IPS-NIHi7 (cell line): ENCODE results near the gene FOLR2.
A peak's percentile ranks its signal among the peaks of the same experiment; 100 is the strongest.
"Not testable (repeated sequence)": the region's sequence is repeated elsewhere in the genome, so short reads cannot be mapped to it uniquely, and the experiment has no call there.

Experiments
- DNase-seq: peaks from one replicate; pipeline ENCODE4 v3.0.0; 2012; ENCODE audit warnings: mixed read lengths; ENCODE audit errors: extremely low spot score

The FOLR2 gene

GRCh38 chr11:72216638-72217037 lies at the start of gene FOLR2:
FOLR2 (plus strand) TSS chr11:72216794; CDS start chr11:72218585, 1,791 bp downstream.
- DNase-seq: peak; percentile 2

- DNase-seq: not testable (repeated sequence)
These were observed 47.5 kb upstream of the FOLR2 start for GRCh38 chr11:72169046-72169555.

- DNase-seq: not testable (repeated sequence)
These were observed 46.8 kb upstream of the FOLR2 start for GRCh38 chr11:72169754-72170153.

DNA sequence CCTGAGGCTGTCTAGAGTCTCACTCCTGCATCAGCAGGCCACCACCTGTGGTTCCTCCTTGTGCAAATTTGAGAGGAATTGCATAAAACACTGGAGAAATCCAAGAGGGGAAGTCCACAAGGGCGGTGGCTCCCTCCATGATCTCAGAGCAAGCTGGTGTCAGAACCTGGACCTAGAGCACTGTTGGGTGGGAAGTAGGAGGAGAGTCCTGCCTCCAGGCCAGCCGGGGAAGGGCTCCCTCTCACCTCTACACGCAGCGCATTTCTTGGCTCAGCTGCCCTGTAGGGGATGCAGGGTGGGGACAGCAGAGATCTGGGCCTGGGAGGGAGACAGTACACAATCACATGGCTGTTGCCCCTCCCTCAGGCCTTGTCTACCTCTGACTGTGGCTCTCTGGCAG lies 44.6 kb upstream of the FOLR2 start:
- DNase-seq: not testable (repeated sequence)

- DNase-seq: no peak
These were observed 43.3 kb upstream of the FOLR2 start for GRCh38 chr11:72173291-72173690.

DNA sequence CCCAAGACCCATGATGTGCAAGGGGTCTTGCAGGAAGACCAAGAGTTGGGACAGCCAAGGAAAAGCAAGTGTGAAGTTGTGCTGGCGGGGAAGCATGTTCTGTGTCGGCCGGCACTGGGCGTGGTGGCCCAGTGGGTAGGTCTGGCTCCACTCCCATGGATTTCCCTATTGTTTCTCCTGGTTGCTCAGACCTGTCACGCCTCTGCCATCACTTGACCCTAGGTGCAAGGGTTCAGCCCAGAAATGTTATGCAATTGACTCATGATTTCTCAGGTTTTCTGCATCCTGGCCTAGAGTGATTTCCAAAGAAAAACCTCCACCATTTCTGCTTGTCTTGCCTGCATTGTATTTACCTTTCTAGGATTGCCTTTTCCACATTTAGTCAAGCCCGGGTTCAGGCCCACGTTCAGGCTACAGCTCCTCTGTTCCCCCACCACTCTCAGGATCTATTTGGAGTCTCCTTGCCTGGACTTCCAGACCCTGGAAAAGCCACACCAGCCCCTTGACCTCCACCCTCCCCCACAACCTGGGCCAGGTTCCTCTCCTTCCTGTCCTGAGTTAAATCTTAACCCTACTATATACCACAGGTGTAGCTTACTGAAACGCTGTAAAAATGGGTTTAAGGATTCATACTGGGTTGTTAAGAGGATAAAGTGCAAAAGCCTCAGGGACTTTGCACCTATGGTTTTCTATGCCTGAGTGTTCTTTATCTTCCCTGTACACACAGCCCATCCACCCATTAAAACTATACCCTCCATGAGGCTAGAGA lies 42.1 kb upstream of the FOLR2 start:
- DNase-seq: no peak

- no peak for DNase-seq
These were observed 38.9 kb upstream of the FOLR2 start for GRCh38 chr11:72177656-72178055.

GRCh38 chr11:72179049-72179803 lies 37.4 kb upstream of the FOLR2 start:
- DNase-seq: no peak

DNA sequence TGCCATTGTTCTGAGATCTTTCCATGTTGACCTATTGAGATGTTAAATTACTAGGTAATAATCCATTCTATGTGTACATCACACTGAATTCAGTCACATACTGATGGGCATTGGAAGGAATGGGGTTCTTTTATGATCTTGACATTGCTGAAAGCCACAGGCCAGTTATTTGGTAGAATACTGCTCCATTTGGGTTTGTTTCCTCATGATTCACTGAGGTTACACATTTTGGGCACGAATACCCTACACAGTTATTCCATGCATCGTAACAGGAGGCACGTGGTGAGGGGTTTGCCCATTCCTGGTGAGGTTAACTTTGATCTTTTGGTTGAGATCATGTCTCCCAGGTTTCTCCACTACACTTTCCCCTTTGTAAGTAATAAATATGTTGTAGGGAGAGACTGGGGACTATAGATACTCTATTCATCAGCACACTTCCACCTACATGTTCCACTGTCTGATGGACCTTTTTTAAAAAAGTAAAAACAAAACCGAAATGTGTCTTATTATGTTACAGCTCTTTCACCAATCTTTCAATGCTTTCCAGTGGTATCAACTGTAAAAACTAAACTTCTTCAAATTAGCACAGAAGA lies 36.7 kb upstream of the FOLR2 start:
- no peak for DNase-seq

DNA sequence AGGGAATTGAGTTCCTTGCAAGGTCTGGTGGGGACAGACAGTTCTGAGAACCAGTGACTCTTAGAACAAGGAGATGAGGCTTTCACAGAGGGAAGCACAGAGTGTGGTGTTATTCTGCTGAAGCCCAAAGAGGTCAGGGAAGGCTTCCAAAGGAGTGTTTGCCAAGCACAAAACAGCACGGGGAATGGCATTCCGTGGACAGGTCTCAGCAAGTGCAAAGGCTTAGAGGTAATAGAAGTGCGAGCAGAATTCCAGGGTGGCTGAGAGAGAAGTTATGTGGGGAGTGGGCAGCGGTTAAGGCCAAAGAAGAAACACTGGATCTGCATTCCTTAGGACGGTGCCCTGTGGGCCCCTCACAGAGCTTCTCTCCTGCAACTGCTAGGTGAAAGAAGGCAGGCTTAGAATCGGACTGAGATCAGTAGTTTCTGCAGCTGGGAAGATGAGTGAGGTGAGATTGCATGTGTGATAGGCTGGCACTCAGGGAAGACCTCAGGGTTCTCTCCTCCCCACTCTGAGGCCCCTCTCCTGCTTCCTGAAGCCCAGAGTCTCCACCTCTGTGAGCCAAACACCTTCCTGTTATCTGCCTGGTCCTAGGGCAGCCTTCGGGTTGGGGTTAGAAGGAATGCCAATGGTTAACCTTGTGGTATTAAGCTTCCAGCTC lies 35.6 kb upstream of the FOLR2 start:
- not testable (repeated sequence) for DNase-seq

GRCh38 chr11:72181553-72181958 lies 35.0 kb upstream of the FOLR2 start:
- peak; percentile 50 for DNase-seq

GRCh38 chr11:72188267-72188666 lies 28.3 kb upstream of the FOLR2 start:
- DNase-seq: no peak

DNA sequence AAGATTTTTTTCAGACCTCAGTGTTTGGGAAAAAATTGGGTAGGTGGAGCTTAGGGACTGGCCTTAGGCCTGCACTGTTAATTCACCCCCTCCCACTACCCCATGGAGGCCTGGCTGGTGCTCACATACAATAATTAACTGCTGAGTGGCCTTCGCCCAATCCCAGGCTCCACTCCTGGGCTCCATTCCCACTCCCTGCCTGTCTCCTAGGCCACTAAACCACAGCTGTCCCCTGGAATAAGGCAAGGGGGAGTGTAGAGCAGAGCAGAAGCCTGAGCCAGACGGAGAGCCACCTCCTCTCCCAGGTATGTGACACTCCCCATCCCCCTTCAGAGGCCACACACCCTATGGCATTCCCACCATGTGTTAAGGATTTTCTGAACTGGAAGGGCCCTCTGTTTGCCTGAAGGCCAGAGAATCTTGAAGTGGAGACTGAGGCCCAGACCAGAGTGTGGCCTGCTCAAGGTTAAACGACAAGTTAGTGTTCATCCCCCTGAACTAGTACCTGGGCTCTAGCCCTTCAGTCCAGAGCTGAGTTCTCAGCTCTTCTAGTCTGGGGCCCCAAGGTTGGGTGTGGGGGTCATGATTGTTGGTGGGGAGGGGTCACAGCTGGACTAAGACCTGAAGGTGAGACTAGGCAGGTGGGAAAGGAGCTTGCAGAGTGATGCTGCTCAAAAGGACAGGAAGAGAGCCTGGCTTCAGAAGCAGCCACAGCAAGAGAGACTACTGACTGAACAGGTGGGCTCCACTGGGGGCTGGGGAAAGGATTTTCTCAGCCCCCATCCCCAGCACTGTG lies 26.9 kb upstream of the FOLR2 start:
- DNase-seq: peak; percentile 69

- DNase-seq: no peak
These were observed 25.9 kb upstream of the FOLR2 start for GRCh38 chr11:72190631-72191071.

DNA sequence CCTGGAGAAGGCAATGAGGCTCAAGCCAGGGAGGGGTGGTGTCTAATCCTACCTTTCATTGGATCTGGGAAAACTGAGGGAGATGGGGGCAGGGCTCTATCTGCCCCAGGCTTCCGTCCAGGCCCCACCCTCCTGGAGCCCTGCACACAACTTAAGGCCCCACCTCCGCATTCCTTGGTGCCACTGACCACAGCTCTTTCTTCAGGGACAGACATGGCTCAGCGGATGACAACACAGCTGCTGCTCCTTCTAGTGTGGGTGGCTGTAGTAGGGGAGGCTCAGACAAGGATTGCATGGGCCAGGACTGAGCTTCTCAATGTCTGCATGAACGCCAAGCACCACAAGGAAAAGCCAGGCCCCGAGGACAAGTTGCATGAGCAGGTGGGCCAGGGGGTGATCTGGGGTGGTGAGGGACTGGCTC lies 24.6 kb upstream of the FOLR2 start, which contains the start of gene FOLR1:
TSS of gene FOLR1 (plus strand) at position 180 of the 421 bp plus-strand sequence. CDS start at position 214, 34 bp downstream.
- DNase-seq: peak; percentile 69

DNA sequence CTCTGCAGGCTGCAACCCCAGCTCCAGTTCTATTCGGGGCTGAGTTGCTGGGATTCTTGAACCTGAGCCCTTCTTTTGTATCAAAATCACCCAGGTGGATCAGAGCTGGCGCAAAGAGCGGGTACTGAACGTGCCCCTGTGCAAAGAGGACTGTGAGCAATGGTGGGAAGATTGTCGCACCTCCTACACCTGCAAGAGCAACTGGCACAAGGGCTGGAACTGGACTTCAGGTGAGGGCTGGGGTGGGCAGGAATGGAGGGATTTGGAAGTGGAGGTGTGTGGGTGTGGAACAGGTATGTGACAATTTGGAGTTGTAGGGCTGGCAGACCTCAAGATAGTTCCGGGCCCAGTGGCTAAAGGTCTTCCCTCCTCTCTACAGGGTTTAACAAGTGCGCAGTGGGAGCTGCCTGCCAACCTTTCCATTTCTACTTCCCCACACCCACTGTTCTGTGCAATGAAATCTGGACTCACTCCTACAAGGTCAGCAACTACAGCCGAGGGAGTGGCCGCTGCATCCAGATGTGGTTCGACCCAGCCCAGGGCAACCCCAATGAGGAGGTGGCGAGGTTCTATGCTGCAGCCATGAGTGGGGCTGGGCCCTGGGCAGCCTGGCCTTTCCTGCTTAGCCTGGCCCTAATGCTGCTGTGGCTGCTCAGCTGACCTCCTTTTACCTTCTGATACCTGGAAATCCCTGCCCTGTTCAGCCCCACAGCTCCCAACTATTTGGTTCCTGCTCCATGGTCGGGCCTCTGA lies 20.9 kb upstream of the FOLR2 start:
- DNase-seq: no peak

DNA sequence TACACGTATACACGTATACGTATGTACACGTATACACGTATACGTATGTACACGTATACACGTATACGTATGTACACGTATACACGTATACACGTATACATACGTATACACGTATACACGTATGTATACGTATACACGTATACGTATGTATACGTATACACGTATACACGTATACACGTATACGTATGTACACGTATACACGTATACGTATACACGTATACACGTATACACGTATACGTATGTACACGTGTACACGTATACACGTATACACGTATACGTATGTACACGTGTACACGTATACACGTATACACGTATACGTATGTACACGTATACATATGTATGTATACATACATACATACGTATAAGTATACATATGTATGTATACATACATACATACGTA lies 15.1 kb upstream of the FOLR2 start:
- not testable (repeated sequence) for DNase-seq

- DNase-seq: no peak
These were observed 14.0 kb upstream of the FOLR2 start for GRCh38 chr11:72202571-72202970.

- DNase-seq: no peak
These were observed 13.4 kb upstream of the FOLR2 start for GRCh38 chr11:72203163-72203562.

DNA sequence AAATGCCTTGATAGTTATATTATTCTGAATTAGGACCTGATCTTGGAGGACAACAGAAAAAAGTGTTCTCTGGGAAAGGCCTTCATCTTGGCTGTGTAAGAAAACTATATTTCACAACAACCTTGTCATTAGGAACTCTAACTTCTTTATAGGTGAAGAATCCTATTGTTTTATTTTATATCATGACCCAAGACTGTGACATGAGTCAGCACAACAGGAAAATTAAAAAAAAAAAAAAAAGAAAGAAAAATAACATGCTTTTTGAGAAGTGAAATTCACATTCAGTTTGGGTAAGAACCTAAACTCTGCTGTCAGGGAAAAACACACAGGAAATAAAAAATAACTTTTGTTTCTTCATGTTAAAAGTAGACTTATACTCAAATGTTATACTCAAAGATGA lies 11.7 kb upstream of the FOLR2 start:
- no peak for DNase-seq
